HG03342 (cell line): ENCODE results near the gene LAMA5.

Experiments used
- ATAC-seq: cut with Tn5 transposase; IDR thresholded peaks from one replicate; pipeline ENCODE4 v1.9.1; 2021; ENCODE audit warnings: mild to moderate bottlenecking, moderate library complexity; ENCODE audit not compliant: unreplicated experiment

Gene LAMA5

GRCh38 chr20:62372042-62372993 lies 5.2 kb upstream of the LAMA5 start:
- ATAC-seq: no peak

DNA sequence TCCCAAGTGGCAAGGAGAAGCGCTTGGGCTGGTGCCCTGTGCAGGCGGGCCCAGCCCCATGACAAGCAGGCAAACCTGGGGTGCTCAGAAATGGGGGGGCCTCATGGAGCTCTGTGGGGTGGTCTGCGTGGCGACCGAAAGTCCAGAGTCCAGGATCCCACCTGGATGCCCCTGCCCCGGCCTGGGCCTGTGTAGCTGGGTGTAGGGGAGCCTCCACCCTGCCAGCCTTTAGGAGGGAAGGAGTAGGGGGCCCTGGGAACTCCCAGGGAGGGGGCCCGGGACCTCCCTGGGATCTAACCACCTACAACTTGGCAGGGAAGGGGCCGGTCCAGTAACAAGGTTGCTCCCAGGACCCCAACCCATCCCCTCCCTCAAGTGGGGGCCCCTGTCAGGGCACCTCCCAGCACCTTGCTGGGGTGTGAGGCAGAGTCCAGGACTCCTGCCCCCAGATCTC lies 4.5 kb upstream of the LAMA5 start:
- ATAC-seq: no peak

GRCh38 chr20:62370807-62371587 lies 3.9 kb upstream of the LAMA5 start:
- ATAC-seq: no peak

- no peak for ATAC-seq
Measured at GRCh38 chr20:62370115-62370806, 3.1 kb upstream of the LAMA5 start.

- no peak for ATAC-seq
Measured at GRCh38 chr20:62369815-62370114, 2.7 kb upstream of the LAMA5 start.

DNA sequence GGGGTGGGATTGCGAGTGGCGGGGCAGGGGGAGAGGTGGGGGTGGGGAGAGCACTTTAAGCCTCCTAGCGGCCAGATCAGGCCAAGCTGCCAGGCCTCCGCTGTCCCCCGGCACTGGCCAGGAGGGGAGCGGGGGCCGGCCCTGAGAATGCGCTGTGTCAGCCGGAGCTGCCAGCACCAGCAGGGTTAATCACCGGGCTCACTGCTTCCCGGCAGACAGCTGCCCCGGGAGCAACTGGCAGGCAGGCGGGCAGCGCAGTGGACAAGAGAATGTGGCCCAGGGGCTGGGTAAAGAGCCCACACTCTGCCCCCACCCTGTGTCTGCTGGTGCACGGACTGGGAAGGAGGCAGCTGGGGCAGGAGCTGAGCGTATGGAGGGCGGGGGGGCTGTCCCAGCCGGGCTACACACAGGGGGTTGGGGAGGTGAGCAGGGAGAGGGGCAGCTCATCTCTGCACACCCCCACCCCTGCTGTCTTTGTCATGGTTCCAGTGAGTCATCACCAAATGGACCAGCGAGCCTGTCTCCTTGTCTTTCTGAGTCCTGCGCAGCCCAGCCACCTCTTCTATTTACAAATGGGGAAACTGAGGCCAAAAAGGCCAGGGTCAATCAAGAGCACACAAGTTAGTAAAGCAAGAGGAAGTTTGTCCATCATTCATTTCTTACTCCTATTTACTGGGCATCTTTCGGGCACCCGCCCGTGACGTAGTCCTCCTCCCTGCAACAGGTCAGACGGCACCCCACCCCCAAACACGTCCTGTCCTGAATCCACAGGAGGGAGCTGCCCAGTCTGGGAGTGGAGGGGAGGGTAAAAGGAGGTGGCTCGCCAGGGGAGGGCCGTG lies 2.1 kb upstream of the LAMA5 start:
- no peak for ATAC-seq

GRCh38 chr20:62368392-62368975 lies 1.4 kb upstream of the LAMA5 start:
- ATAC-seq: no peak

DNA sequence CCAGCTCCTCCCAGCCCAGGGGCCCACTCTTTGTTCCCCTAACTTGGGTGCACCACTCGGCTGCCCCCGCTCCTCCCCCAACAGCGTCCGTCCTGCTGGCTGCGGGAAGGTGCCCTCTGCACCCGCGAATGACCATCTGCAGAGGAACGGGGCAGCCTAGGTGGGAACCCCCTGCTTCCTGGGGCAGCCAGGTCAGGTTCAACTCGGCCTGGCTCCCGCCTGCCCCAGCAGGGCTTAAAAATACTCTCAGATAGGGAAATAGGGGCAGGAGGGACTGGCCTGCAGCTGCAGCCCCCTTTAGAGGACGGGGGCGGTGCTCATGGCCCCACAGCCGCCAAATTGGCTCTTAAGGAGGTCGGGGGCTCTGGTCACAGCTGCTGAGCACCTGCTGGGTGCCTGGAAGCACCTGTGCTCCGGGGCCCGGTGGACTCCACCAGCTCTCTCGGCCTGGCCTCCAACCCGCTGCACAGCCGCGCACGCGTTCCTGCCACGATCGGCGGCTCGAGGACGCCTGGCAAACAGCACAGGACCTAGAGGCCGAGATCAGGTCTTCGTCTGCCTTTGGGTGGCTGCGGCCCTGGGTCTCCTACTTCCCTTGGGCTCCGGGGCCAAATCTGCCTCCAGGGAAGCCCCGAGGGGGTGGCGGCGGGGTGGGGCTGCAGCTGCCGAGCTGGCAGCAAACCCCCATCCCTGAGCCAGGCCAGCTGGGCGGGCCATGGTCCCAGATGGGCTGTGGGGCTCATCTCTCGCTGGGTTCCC lies 700 bp upstream of the LAMA5 start:
- no peak for ATAC-seq

DNA sequence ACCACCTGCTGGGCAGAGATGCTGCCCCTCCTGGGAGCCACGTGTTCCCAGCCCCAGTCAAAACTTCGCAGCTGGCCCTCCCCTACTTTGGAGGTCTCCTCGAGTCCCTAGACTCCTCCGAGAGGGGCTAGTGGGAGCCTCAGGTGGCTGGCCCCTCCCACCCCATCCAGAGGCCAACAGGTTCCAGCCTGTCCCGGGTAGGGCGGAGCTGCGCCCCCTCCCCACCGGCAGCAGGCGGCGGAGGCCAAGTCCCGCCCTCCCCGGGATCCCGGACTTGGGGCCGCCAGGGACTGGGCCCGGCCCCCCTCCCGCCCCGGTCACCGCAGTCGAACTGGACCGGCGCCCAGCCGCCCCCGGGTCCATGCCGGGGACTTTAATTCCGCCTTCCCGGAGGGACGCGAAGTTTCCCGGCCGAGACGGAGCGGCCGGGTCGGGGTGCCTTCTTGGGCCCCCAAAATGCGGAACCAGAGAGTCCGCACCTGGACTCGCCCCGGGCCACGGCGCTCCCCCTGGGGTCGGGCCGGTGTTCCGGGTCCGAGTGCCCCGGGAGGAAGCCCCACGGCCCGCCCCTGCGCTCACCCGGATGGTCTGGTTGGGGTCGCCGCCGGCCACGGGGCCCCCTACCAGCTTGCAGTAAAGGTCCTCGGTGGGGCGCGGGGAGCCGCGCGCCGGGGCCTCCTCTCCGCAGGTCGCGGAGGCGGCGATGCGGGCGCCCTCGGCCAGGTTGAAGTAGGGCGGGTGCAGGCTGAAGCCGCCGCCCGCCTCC lies 559 bp downstream of the LAMA5 start:
- no peak for ATAC-seq

- ATAC-seq: no peak
Measured at GRCh38 chr20:62365814-62366369, 1.2 kb downstream of the LAMA5 start.

GRCh38 chr20:62364911-62365736 lies 2.0 kb downstream of the LAMA5 start:
- ATAC-seq: no peak

- no peak for ATAC-seq
Measured at GRCh38 chr20:62363920-62364851, 2.9 kb downstream of the LAMA5 start.

DNA sequence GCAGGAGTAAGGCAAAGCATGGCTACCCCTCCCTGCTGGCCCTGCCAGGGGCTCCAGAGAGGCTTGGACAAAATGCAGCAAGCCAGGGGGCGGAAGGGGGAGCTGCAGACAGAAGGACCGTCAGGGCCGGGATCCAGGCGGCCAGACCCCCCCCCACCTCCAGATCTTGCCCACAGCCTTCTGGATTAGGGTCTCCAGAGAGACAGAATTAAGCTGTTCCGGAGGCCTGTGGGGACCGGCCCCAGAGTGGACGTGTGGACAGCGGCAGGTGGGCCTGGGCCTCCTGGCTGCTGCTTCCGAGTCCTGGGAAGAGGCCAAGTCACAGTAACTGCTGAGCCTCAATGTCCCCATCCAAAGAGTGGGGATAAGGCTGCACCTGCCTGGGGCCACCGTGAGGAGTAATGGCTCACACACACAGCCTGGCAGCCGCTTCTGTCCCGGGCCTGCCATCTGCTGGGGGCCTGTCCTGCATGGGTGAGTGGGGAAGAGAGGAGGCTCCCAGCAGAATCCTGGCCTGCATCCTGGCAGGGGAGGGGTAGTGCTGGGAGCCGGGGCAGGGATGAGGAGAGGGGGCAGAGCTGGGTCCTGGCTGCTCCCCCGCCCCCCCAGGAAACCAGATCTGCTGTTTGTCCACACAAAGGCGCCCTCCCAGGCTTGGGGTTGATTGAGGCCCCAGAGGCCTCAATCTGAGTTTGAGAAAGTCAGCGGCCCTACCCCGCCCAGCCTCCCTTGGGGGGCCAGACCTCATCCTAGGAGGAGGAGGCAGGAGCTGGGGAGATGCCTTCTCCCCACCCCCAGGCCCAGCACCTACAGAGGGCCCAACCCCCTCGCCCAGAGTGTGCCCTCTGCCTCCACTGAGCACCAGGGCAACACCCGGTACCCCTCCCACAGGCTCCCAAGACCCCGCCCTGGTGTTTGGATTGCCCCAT lies 3.9 kb downstream of the LAMA5 start:
- no peak for ATAC-seq

- ATAC-seq: no peak
Measured at GRCh38 chr20:62362590-62362940, 4.5 kb downstream of the LAMA5 start.

DNA sequence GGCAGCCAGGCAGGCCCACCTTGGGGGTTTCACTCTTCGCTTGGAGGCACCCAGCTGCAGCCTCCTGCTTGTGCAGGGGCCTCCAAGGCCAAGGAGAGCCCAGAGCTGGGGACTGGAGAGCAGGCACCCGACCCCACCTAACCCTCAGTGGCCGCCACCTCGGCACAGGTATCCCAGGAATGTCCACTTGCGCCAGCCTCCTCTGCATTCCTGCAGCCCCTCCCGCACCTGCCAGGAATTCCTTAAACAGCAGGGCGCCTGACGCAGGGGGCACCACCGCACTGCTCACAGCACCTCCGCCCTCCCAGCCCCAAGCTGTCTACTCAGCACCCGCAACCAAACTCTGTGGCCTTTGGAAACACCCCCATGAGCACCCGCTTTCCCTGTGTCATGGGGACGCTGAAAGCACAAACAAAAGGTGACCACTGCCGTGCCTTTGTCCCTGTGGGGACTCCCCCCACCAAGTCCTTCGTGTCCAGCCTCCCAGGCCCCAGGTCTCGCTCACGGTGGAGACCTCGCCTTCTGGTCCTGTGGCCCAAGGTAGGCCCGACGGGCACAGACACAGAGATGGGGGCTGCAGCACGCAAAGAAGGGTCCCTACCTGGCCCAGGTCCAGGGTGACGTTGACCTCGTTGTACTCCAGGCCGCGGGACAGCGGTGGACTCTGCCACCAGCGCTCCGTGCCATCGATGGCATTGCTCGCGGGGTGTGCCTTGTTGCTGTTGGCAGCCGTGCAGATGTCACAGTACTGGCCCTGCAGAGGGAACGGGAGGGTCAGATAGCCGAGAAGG lies 5.1 kb downstream of the LAMA5 start:
- no peak for ATAC-seq
